Measurements from ENCODE around the gene SCGN. TPM values are rescaled to one million over a fixed set of nuclear protein-coding genes. Genes with fewer than 3 reads are reported as not detected.

The SCGN gene
- total RNA-seq, 1 experiment from 2014 or later = not detected

DNA sequence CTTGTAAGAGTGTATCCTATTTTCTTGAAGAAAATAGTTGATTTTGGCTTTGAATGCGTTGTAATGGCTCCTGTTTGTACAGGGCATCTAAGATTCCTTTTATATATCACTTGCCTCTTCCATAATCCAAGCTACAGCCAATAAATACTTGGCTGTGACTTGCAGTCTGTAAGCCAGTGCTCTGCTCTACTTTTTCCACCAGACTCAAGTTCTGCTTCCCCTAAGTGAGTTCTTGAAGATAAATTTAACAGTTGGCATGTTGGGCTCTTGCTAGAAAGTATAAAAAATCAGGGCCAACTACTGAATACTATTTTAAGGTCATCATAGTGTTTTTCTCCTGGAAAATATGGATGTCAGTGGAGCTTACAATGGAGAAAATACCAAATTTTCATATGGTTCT lies 36.5 kb upstream of the SCGN start:
- H3K9me3 Mint-ChIP-seq (ENCODE audit: unreplicated experiment) = no peaks in the 10 kb centered on the region
- TF ChIP-seq CTCF (IDR thresholded peaks at IDR 0.05; ENCODE audit: unreplicated experiment) = no peak
- intact Hi-C loops (cut with micrococcal nuclease) = no loop called here
- H3K27me3 Mint-ChIP-seq (ENCODE audit: insufficient read depth, unreplicated experiment) = no peaks in the 10 kb centered on the region
- no peak overlapping the region for H3K4me3 Mint-ChIP-seq (ENCODE audit: unreplicated experiment)
- DNase-seq (ENCODE audit: unreplicated experiment) = no peak
- H3K27ac Mint-ChIP-seq (ENCODE audit: low read depth, unreplicated experiment) = no peak overlapping the region
- CTCF ChIA-PET = interaction anchor here (1.2 kb wide), 1 partner anchor 10 kb away, joined by 4 read pairs; no protein-coding TSS in a partner anchor
- peaks cover under 1% of the 10 kb centered on the region for H3K36me3 Mint-ChIP-seq (ENCODE audit: insufficient read depth, unreplicated experiment)
- no peaks in the 10 kb centered on the region for H3K4me1 Mint-ChIP-seq (ENCODE audit: insufficient read depth, unreplicated experiment)
- no TSS peak for BruUV-seq (replicated peaks)
- POLR2A ChIA-PET = interaction anchor here (1.1 kb wide), 1 partner anchor 40 kb away, joined by 4 read pairs; no protein-coding TSS in a partner anchor

DNA sequence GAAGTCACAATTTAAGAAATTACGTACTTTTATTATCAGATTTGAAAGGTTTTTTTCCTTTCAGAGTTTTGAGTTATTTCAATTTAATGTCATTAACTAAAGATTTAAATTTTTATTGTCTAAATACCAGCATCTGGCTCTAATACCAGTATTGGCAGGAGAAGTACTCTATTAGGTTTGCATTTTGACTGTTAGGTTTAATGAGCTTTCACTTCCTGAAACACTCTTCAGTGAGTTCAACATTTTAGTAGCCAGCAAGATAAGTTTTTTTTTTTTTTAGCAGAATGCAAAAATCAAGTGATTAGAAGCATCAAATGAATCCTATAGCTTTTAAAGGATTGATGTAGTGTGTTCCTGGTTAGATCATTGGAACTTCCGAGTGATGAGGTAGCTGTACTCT lies 34.0 kb upstream of the SCGN start:
- POLR2A ChIA-PET = interaction anchor here (0.6 kb wide), 1 partner anchor 13 kb away, joined by 3 read pairs; no protein-coding TSS in a partner anchor
- Mint-ChIP-seq H3K27me3 (ENCODE audit: insufficient read depth, unreplicated experiment) (no peaks in the 10 kb centered on the region), H3K36me3 (ENCODE audit: insufficient read depth, unreplicated experiment) (peaks cover 10% of the 10 kb centered on the region), H3K4me1 (ENCODE audit: insufficient read depth, unreplicated experiment) (no peaks in the 10 kb centered on the region), H3K9me3 (ENCODE audit: unreplicated experiment) (no peaks in the 10 kb centered on the region), H3K27ac (ENCODE audit: low read depth, unreplicated experiment) (no peak overlapping the region), H3K4me3 (ENCODE audit: unreplicated experiment) (no peak overlapping the region)
- CTCF ChIA-PET = interaction anchor here (0.6 kb wide), 1 partner anchor 13 kb away, joined by 3 read pairs; no protein-coding TSS in a partner anchor
- intact Hi-C loops (cut with micrococcal nuclease) = no loop called here
- no peak for TF ChIP-seq CTCF (IDR thresholded peaks at IDR 0.05; ENCODE audit: unreplicated experiment)
- no peak for DNase-seq (ENCODE audit: unreplicated experiment)
- no TSS peak for BruUV-seq (replicated peaks)

- ChIA-PET CTCF (interaction anchor here (0.7 to 0.8 kb wide), 3 partner anchors 18 to 55 kb away, joined by 3 to 4 read pairs (median 3); no protein-coding TSS in a partner anchor), POLR2A (no interaction called here)
- TF ChIP-seq CTCF (IDR thresholded peaks at IDR 0.05; ENCODE audit: unreplicated experiment) = no peak
- intact Hi-C loops (cut with micrococcal nuclease) = no loop called here
- no peak overlapping the region for H3K4me3 Mint-ChIP-seq (ENCODE audit: unreplicated experiment)
- peaks cover 10% of the 10 kb centered on the region for H3K36me3 Mint-ChIP-seq (ENCODE audit: insufficient read depth, unreplicated experiment)
- no peaks in the 10 kb centered on the region for H3K9me3 Mint-ChIP-seq (ENCODE audit: unreplicated experiment)
- BruUV-seq (replicated peaks) = no TSS peak
- H3K27me3 Mint-ChIP-seq (ENCODE audit: insufficient read depth, unreplicated experiment) = no peaks in the 10 kb centered on the region
- no peak overlapping the region for H3K27ac Mint-ChIP-seq (ENCODE audit: low read depth, unreplicated experiment)
- H3K4me1 Mint-ChIP-seq (ENCODE audit: insufficient read depth, unreplicated experiment) = no peaks in the 10 kb centered on the region
- no peak for DNase-seq (ENCODE audit: unreplicated experiment)
Measured at GRCh38 chr6:25619217-25619616, 32.8 kb upstream of the SCGN start.

DNA sequence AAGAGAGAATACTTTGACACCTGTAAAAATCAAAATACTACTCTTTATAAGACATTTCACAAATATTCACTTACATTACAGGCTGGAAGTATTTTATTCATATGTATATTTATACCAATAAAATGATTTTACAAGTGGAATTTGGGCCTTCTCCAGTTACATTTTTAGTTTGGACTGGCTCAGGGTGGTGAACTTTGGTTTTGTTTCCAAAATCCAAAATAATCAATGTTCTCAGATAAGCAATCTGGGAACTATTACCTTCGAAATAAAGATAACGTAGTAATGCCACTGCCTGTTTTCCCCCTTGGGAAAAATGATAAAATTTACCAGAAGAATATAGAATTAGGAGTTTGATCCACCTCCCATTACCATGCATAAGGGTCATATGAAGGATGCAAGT lies 31.6 kb upstream of the SCGN start:
- no TSS peak for BruUV-seq (replicated peaks)
- intact Hi-C loops (cut with micrococcal nuclease) = no loop called here
- Mint-ChIP-seq H3K9me3 (ENCODE audit: unreplicated experiment) (no peaks in the 10 kb centered on the region), H3K36me3 (ENCODE audit: insufficient read depth, unreplicated experiment) (peaks cover 10% of the 10 kb centered on the region), H3K27ac (ENCODE audit: low read depth, unreplicated experiment) (no peak overlapping the region), H3K4me3 (ENCODE audit: unreplicated experiment) (no peak overlapping the region), H3K4me1 (ENCODE audit: insufficient read depth, unreplicated experiment) (no peaks in the 10 kb centered on the region), H3K27me3 (ENCODE audit: insufficient read depth, unreplicated experiment) (no peaks in the 10 kb centered on the region)
- CTCF ChIA-PET = interaction anchor here (0.6 kb wide), 1 partner anchor 12 kb away, joined by 3 read pairs; no protein-coding TSS in a partner anchor
- POLR2A ChIA-PET = interaction anchor here (1.0 kb wide), 1 partner anchor 28 kb away, joined by 3 read pairs; no protein-coding TSS in a partner anchor
- DNase-seq (ENCODE audit: unreplicated experiment) = no peak
- TF ChIP-seq CTCF (IDR thresholded peaks at IDR 0.05; ENCODE audit: unreplicated experiment) = no peak

Data from MCF 10A (cell line).